A204.1 (cell line): ENCODE measurements around the gene LAMA5.

Source experiments
- FAIRE-seq: peaks from 2 replicates; lab custom pipeline; 2012; peaks lifted over from hg19 to GRCh38; lab: Jason Lieb, UNC

The LAMA5 gene

GRCh38 chr20:62329389-62330377, 37.4 kb downstream of the LAMA5 start:
- no peak for FAIRE-seq

- FAIRE-seq = no peak
Measured at GRCh38 chr20:62328684-62329388, 38.3 kb downstream of the LAMA5 start.

- no peak for FAIRE-seq
Measured at GRCh38 chr20:62327726-62328495, 39.2 kb downstream of the LAMA5 start.

- no peak for FAIRE-seq
Measured at GRCh38 chr20:62326959-62327725, 40.0 kb downstream of the LAMA5 start.

DNA sequence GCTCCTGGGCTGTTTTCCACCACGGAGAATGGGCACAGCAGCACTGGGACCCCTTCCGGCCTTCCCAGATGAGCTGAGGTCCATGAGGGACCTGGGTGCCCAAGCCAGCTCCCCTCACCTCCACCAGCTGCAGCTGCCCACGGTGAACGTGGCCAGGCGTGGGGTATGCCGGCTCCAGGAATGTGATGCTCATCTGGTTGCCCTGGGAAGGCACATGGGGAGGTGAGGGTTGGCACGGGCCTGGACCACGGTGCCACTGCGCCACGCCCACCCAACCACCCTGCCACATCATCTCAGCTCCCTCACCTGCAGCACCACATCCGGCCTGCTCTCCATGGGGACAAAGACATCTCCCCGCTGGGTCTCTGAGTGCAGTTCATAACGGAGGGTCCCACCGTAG, 40.6 kb downstream of the LAMA5 start:
- no peak for FAIRE-seq

GRCh38 chr20:62325172-62325905, 41.8 kb downstream of the LAMA5 start:
- no peak for FAIRE-seq

DNA sequence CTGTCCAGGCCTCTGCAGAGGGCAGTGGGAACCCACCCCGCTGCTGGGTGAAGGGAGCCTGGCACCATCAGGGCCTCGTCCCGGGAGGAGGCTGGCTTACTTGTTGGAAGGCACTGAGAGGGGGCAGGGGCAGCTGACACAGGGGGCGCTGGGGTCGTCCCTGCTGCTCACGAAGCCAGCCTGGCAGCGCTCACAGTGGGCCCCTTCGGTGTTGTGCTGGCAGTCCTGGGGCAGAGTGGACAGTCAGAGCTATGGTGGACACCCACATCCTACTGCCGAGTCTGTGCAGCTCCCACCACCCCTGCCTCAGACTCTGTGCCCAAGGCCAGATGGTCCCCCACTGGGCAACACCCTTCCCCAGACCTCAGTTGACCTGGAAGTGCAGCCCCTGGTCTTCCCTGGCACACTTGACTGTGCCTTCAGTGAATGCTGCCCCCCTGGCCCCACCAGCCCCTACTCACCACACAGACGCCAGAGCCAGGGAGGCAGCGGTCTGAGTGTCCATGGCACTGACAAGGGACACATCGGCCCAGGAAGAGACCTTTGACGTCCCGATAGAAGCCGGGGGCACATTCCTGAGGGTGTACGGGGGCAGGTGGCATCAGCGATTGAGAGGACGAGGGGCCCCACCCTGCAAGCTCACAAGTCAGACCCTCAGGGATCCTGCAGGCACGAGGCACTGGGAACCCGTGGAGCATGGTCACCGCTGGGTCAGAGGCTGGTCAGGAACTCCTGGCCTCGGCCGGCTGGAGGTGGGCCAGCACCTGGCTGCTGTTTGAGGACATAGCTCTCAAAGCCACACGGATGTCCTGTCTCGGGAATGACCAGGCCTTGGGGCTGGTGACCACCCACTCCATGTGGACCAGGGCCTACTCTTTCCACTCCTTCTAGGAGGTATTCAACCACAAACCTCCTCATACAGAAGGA, 42.9 kb downstream of the LAMA5 start:
- no peak for FAIRE-seq

DNA sequence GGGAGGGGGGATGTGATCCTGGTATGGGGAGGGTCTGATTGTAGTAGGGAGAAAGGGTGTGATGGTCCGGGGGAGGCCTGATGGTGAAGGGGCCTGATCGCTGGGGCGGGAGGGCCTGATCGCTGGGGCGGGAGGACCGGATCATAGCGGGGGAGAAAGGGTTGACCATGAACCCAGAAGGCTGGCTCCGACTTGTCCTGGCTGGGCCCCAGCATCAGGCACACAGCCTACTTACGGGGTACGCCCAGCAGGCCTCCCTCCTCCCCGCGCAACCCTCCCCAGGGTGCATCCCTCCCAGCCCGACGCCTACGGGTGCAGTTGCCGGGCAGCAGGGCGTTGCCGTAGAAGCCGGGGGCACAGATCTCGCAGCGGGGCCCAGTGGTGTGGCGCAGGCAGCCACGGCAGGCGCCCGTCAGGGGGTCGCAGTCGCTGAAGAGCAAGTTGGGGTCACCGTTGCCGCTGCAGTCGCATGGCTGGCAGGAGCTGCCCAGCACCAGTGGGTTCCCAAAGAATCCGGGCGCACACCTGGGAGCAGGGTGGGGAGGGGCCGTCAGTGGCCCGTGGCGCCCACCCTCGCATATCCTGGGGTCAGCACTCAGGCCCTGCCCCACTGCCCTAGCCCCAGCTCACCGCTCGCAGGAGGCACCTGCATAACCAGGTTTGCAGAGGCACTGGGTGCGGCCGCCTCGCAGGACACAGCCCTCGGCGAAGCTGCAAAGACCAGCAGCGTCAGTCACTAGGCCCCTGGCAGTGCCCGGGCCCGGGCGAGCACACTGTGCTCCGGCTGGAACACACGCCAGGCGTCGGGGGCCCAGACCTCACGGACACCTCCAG, 43.7 kb downstream of the LAMA5 start:
- FAIRE-seq = no peak

DNA sequence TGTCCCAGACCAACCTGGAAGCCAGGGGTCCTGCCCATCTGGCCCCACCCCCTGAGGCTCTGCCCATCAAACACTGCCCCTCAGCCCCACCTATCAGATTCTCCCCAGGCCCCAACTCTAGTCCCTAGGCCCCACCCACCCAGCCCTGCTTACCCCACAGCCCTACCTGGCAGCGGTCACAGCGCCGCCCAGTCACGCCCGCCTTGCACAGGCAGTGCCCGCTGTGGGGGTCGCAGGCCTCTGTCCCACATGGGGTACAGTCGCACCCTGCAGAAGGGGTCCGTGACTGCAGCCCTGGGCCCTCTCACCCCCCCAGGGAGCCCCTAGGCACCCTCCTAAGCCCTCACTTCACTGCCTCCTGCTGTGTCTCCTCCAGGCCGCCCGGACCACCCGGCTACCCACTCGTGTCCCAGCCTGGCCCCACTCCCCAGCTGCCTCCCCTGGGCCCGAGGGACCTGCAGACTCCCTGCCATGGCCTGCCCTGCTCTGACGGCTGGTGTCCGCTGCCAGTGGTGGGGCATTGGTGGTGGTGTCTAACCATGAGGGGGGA, 44.5 kb downstream of the LAMA5 start:
- FAIRE-seq = no peak

GRCh38 chr20:62321975-62322374, 45.1 kb downstream of the LAMA5 start:
- no peak for FAIRE-seq

- FAIRE-seq = no peak
Measured at GRCh38 chr20:62321521-62321948, 45.6 kb downstream of the LAMA5 start.

GRCh38 chr20:62320581-62321354, 46.3 kb downstream of the LAMA5 start:
- FAIRE-seq = no peak

- no peak for FAIRE-seq
Measured at GRCh38 chr20:62319346-62319909, 47.7 kb downstream of the LAMA5 start.

GRCh38 chr20:62318400-62319345, 48.4 kb downstream of the LAMA5 start:
- FAIRE-seq = no peak

DNA sequence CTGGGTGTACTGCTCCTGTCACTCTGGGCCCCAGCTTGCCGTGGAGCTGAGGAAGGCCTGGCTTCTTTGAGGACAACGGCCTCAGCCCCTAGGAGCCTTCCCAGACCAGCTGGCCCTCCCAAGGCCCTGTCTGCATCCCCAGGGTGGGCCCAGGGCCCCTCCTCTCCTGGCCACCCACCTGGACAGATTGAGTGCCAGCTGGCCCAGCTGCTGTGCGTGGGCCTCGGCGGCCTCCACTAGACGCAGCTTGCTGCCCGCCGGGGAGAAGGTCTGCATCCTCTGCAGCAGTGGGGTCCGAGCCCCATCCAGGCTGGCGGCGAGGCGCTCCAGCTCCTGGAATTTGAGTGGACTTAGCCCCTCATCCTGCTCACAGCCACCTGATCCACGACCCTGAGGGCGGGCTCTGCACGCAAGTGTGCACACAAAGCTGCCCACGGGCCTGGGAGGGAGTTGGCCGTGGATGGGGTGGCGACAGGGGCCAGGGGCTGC, 49.9 kb downstream of the LAMA5 start:
- no peak for FAIRE-seq
